Fibroblast of gingiva (primary cell): ENCODE data around the gene HS6ST1.
A peak's percentile ranks its signal among the peaks of the same experiment; 100 is the strongest.

Experiments
- DNase-seq: peaks from one replicate; pipeline ENCODE4 v3.0.0-alpha.2; 2011; ENCODE audit warnings: low read depth

HS6ST1 gene

DNA sequence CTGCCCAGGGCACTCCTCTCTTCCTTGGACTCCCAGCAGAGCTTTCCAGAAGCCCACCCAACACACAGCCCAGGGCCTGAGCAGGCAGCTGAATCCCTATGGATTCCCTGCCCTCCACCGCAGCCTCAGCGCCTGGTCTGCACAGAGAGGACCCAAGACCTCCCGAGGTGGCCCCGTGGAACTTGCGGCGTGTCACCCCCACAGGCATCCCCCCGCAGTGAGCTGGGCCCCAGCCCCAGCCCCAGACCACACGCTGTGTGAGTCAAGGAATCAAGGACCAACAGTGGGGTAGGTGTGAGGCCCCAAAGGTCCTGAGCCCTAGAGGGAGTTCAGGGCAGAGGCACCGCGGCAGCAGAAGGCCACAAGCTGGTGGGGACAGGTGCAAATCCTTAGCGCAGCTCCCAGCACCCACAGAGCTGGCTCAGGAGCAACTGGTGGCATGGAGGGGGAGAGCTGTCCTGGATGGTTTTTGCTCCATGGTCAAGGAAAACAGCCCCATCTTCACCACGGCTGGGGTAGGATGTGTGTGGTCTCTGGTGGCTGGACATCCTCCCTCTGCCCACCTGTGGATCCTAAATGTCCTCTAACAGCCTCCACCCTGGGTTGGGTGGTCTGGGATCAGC, 8.5 kb downstream of the HS6ST1 start:
- DNase-seq: no peak

DNA sequence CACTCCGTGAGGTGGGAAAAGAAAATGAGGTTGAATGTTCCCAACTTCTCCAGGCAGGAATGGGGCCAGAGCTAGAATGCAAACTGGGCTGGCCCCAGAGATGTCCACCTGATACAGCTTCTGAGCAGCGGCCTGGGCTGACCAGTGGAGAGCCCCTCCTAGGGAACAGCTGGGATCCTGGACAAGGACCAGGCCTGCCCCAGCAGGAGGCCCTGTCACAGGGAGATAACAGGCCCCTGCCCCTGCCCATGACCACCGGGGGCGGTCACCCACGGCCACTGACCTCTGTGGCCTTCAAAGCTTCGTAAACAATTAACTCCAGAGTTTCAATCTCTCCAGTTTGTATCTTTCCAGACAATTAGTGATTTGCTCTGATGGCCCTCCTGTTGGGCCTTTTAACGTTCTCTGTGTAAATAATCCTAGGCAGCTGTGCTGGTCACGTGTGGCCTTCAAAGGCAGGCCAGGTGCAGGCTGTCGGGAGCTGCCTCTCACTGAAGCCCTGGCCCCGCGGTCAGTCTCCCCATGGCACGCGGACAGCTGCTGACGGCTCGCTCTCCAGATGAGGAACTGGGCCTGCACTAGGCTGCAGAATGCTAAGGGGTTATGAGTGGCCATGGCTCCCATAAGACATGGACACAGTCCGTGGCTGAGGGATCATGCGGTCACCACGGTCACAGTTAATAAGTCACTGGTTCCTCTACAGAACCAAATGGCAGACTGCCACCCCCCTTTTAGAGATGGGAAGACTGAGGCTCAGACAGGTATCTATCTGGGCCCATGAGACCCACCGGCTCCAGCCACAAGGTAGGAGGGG, 9.2 kb downstream of the HS6ST1 start:
- no peak for DNase-seq

DNA sequence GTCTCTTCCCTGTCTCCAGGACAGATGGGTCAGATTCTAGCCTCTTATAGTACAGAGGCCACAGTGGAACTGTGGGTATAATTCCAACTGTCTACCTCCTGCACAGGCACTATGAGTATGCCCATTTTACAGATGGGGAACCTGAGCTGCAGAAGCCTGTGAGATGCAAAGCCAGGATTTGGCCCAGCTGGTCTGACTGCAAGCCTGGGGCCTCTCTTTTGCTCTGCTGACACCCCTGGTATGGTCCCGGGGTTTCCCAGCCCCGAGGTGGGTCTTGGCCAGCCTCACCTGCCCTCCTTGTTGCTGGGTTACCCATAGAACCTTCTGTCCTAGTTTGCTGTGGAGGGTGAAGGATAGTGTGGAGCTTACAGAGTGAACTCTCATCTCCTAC, 9.8 kb downstream of the HS6ST1 start:
- no peak for DNase-seq

DNA sequence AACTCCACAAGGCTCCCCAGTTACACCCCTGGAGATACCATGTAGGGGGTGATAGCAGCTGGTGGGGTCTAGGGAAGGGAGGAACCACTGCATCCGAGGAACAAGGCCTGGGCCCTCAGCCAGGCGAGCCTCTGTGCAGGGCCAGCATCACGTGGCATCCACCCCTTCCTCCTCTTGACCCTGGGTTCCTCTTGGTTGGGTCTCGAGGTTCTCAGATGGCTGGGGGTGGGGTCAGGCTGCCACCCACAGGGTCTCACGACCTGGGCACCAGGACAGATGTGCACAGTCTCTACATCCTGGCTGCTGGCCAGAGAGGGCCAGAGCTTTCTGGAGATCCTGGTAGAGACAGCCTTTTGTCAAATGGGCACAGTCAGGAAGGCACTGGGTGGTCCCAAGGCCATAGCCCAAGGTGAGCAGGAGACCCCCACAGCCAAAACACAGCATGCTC, 10.4 kb downstream of the HS6ST1 start:
- DNase-seq: no peak

DNA sequence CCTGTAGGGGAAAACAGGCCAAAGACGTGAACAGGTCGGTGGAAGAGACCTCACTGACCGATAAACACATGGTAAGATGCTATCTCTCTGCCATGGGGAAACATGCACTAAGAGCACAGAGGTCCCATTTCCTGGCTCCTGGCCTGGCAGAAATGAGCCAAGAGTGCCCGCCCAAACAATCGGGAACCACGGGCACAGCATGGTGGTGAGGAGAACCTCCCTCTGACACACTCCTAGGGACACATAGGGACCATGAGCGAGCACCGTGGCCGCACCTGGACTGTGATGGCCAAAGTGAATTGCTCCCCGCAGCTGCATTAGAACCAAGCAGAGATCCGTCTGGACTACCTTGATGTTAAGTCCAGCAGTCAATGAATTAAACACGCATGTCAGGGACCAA, 11.1 kb downstream of the HS6ST1 start:
- no peak for DNase-seq

DNA sequence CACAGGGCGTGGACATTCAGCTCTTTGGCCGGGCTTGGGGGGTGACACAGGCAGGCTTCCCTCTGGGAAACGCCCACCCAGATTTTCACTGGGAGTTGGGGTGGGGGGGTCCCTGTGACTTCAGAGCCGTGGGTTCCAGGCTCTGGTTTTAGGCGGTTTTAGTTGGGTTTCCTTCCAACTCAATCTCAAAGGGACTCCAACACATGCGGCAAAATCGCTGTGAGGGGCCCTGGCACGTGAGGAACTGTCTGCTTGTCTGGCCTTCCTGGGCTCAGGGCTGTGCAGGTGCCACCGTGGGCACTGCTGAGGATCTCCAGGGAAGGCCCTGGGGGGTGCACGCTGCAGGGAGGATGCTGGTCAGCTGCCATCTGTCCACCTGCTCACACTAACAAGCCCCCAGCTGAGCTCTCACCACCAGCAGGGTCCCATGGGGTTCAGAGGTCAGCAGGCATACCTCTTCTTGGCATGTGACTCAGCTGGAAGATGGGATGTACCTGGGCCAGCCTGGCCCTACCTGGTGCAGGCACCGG, 11.7 kb downstream of the HS6ST1 start:
- DNase-seq: no peak

DNA sequence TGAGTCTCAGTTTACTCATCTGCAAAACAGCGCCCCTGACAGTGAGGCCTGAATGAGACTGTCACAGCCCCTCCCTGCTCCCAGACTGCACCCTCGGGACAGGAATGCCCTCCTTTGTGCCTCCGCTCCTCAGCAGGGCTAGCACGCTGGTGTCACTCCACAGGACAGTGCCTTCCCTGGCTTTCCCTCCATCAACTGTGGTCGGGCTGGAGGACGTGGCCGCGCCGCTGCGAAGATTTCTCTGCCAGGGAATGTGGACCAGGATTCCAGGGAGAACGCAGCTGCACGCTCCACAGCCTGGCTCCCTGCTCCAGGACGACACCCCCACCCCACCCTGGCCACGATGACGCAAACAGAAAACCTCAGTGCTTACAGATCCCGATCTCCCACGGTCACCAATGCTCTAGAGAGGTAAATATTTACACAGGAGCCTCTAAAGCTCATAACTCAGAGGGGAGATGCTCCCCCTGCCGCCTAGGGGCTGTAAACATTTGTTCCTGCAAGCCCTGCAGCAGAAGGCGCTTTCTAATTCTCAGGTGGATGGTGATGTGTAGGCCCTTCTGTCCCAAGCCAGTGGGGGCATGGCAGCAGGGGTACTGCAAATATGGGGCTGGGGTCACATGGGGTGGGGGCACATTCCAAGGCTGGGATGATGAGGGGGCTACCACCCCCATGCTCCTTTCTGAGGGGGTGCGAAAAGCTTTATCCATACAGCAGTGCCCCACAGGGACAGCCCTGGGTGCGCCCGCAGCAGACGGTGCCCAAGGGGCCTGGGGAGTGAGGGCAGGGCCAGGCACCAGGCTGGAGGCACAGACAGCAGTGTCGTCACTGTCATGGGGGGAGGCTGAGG, 12.4 kb downstream of the HS6ST1 start:
- DNase-seq: peak; percentile 98

DNA sequence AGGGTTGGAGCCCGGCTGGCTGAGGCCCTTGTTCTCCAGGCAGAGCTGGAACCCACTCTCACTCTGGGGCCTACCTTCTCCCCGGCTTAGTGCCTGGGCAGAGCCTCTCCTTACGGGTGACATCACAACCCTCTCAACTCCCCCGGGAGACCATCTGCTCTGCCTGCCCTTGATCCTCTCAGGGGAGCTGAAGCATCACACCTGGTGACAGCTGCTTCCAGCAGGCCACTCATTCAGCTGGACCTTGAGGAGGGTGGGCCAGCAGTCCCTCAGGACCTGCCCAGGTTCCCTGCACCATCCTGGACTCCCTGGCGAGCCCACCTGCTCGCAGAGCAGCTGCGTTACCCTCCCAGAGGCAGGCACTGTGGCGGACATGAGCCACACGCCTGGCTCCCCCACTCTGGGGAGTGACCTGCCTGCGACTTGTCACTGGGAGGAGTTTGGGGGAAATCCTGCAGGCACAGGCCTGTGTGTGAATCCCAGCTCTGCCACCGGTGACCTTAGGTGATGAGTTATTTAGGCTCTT, 13.1 kb downstream of the HS6ST1 start:
- DNase-seq: no peak

DNA sequence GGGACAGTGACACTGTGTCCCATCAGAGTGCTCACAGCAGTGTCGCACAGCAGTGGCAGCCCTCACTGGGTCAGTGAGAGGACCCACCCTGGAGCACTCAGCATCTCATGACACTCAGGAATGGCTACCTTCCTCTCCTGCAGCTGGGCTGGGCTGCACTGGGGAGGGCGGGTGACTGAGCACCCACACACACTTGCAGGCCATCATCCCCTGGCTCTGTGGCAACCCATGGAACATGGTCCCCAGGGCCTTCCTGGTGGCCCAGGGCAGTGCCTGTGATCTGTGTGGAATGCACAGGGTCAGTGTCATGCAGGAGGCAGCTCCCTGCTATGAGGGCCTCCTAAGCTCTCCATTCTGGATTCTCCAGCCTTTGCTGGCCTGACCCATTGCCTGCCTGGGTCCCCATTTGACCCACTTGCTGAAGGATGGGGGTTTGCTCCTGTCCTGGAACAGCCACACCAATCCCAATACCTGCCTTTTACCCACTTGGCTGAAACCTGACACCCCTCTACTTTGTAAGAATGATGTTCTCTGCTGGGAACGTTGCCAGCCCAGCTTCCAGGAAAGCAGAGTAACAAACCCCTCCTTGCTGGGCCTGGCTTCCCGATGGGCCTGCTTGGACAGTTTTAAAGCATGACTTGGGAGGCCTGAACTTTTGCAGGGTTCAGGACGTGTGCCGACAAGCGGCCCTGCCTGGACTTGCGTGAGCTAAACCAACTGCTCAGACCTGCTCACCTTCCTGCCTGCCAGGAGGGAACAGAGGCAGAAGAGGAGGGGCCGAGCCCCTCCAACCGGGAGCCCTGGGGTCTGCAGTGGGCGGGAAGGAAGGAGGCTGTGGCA, 13.7 kb downstream of the HS6ST1 start:
- peak; percentile 97 for DNase-seq

DNA sequence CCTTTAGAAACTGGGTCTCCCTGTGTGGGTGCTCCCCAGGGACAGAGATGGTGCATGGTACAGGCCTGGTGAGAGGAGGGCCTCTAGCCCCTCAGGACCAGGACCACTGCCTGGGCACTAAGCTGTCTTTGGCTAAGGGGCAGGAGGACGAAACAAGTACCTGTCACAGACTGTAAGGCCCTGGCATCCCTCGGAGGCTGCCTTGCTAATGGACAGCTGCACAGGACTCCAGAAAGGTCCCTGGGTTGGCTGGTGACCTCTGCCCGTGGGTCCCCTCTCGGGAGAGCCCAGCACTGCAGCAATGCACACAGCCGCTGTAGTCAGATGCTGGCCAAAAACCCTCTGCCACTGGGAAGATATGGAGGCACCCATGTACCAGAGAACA, 14.3 kb downstream of the HS6ST1 start:
- DNase-seq: no peak

DNA sequence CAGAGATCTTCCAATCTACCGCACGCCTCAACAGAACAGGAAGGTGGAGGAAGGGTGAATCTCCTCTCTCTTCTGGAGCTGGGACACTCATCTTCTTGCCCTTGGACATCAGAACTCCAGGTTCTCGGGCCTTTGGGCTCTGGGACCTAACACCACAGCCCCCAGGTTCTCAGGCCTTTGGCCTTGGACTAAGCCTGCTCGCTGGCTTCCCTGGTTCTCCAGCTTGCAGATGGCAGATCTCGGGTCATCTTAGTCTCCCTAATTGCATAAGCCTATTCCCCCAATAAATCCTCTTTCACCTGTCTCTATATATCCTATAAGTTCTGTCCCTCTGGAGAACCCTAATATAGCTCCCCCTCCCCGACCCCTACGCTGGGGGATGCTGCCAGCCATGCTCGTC, 14.8 kb downstream of the HS6ST1 start:
- no peak for DNase-seq

DNA sequence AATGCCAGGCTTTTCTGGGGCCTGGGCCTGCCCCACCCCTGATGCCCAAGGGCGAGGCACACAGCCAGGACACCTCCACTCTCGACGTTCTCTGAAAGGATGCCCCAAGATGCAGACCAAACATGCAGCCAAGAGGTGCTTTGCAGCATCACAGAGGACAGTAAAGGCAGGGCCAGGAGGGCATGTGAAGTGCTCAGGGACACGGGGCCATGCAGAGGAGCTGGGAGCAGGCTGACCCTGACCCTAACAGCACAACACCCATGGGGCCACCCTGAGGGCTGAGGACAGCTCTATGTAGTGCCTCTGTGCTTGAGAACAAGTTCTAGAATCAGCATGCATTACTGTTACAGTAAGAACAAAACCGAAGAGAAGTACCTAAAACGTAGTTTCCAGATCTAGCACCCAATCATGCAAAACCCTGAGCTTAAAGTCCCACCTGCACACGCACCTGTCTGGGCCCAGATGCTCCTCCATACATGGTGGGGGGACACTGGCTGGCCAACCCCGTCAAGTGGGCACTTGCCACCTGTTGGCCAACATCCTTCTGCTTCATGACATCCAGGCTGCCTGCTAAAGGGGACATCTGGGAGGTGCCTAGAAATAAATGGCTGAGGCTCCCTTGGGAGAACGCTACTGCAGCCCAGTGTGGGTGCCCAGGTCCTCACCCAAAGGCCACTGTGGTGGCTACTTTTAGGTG, 15.4 kb downstream of the HS6ST1 start:
- no peak for DNase-seq

DNA sequence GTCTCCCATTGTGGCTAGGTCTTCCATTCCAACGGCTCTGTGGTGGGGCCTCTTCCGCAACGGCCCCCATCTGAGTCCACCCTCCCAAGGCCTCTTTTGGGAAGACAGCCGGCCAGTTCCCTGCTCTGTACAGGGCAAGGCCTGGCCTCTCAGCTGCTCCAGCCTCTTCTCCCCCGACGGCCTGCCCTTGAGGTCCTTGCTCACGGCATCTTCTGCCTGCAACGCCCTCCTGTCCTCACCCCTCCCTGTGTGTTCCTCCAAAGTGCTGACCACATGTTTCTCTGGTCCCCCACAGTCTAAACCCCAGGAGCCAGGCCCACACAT, 16.0 kb downstream of the HS6ST1 start:
- DNase-seq: no peak

DNA sequence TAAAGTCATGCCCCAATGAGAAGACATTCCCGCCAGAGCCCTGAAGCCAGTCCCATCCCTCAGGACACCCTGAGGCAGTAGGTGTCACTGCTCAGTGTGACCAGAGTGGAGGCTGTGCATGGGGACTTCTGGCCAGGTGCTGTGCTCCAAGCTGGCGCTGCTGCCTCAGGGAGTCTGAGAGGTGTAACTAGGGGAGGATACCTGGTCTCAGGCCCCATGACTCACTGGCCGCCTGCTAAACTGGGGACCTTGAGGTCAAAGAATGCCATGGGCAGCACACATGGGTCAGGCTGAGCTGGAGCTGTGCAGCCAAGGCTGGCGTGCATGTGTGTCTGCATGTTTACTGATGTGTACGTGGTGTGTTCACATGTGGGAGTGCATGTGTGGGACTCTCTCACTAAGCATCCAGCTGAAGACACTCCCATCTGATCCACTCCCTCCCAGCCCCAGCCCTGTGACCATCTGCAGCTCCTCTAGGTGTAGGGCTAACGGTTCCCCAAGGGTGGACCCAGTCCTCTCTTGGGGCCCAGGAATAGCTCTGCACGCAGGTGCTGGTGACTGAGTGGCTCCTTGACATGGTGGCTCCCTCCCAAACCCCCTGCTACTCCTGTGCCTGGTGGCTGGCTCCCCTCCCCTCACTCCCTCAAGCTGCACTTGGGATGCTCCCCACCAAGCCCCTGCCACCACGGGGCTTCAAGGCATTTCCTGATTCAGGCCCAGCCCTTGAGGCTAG, 16.5 kb downstream of the HS6ST1 start:
- no peak for DNase-seq

DNA sequence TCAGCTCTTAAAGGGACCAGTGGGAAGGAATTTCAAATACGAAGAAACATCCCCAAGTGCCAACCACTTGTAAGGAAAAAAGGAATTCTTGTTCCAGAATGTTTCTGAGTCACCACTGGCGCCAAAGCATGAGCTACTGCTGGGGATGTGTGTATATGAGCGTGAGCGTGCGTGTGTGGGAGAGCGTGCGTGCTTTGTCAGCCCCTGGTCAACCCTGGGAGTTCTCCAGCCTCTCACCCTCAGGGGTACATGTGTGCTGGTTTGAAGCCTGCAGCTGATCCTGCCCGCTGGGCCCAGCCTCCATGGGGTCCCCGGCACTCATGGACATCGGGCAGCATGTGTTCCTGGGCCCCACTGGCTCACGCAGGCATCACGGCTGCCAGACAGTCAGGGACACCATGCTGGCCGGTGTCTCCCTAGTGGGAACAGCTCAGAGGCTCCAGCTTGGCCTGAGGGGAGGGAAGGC, 17.1 kb downstream of the HS6ST1 start:
- peak; percentile 92 for DNase-seq

DNA sequence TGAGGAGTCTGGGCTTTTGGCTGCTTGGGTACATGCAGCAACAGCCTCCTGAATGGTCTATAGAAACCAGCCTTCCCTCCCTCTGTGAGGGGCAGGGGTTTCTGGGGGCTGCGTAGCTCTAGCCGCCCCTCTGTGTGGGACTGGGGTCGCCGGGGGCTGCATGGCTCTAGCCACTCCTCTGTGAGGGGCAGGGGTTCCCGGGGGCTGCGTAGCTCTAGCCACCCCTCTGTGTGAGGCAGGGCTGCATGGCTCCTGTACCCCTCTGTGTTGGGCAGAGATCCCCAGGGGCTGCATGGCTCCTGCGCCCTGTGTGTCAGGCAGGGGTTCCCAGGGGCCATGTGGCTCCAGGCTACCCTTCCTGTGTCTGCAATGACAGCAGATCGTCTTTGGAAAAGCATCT, 17.6 kb downstream of the HS6ST1 start:
- DNase-seq: no peak

DNA sequence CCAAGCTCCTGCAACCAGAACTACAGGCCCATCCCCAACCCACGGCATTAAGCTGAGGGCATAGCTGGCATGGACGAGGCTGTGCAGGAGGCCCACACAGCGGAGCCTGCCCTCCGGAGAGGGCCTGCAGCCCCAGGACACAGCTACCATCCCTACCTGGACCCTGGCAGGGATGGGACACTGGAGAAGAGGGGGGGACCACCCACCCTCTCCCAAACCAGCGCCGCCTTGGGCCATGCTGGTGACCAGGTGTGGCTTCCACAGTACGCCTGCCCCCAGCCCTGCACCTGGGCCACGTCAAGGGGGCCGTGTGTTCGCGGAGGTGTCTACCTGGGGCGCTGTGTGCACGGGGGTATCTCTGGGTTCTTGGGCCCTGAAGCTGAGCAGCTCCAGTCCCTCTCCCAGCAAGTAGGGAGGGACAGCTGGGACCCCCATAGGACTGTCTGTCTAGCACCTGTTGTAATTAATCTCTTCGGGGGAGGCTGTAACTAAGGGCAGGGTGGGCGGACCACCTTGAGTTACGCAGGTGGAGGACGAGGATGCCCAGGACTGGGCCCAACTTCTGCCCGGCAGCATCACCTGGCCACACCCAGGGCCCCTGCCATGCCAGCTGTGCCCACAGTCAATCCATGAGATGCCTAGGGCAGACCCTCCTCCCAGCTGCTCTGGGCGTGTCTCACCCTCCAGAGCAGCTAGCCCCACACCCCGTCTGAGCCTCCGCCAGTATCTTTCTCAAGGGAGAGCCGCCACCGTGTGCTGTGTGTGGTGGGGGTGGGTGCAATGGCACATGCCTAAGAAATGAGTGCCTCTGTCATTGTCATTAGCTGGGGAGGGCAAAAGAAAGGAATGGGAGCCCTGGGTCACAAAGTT, 18.3 kb downstream of the HS6ST1 start:
- no peak for DNase-seq

DNA sequence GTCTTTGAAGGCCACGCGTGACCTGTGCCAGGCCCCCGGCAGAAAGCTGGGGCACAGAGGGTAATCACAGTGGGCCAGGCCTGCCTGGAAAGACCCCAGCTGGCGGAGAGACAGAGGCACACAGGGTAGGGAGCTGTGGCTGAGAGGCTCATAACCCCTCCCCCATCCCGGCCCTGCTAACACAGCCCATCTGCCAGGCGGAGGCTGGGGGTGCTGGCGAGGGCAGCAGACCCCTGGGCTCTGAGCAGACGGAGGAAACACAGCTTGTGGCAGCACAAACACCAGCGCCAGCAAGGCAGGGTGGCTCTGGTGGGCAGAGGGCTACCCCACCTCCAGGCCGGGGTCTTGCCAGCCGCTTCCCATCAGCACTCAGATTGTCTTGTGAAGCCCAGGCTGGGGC, 19.0 kb downstream of the HS6ST1 start:
- no peak for DNase-seq

DNA sequence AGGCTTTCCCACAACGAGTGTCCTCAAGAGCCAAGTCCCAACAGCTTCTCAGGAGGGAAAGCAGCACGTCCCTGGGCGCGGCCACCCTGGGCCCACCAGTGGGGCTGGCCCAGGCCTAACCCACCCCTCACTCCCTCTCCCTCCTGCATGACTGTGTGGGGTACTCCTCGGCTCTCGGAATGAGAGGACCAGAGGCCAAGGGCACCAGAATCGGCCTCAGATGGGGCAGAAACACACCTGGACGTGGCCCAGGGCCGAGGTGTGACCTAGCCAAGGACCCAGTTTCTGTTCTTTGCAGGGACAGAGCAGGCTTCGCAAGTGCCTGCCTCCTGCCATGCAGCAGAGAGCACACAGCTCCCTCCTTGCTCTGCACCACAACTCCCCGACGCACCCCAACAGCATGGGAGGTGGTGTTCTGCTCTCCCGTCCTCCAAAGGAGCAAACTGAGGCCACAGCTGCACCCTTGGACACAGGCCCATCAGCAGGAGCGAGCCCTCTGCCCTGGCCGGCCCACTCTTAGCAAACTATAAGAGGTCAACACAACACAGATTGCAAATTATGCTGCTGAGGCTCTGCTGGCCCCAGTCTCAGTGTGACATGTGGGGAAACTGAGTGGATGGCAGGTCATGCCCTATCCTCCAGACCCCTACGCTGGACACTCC, 19.7 kb downstream of the HS6ST1 start:
- DNase-seq: no peak
